ENCODE results near the gene ECHDC1. TPM values are rescaled to one million over a fixed set of nuclear protein-coding genes. Genes with fewer than 3 reads are reported as not detected.

The ECHDC1 gene
- total RNA-seq, 1 donor from 2014 or later: 47.2 TPM

DNA sequence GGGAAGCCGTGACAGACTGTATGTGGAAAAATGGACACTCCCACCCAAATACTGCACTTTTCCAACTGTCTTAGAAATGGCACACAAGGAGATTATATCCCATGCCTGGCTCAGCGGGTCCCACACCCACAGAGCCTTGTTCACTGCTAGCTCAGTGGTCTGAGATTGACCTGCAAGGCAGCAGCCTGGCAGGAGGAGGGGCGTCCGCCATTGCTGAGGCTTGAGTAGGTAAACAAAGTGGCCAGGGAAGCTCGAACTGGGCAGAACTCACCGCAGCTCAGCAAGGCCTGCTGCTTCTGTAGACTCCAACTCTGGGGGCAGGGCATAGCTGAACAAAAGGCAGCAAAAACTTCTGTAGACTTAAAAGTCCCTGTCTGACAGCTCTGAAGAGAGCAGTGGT is 88.1 kb downstream of the ECHDC1 start:
- Histone ChIP-seq H3K36me3 (ENCODE audit: insufficient read depth, low read length) (no peaks in the 10 kb centered on the region), H3K9me3 (ENCODE audit: insufficient read depth, low read depth, low read length) (no peaks in the 10 kb centered on the region), H3K79me2 (ENCODE audit: insufficient read depth, low read length) (no peaks in the 10 kb centered on the region), H3K27ac (ENCODE audit: low read depth, low read length) (no peak overlapping the region), H2AFZ (ENCODE audit: low read depth, low read length) (no peak overlapping the region), H3K4me3 (ENCODE audit: insufficient read depth, low read depth, low read length) (no peak overlapping the region), H3K4me1 (ENCODE audit: insufficient read depth, low read length) (no peaks in the 10 kb centered on the region), H3K27me3 (ENCODE audit: insufficient read depth, low read length) (no peaks in the 10 kb centered on the region), H3K9ac (ENCODE audit: low read length) (no peak overlapping the region), H4K20me1 (ENCODE audit: insufficient read depth, low read length) (no peaks in the 10 kb centered on the region), H3K4me2 (ENCODE audit: low read length) (no peak overlapping the region)
- DNase-seq (ENCODE audit: low read depth): no peak
- Mint-ChIP-seq H3K36me3 (ENCODE audit: low read depth, unreplicated experiment) (no peaks in the 10 kb centered on the region), H3K4me3 (ENCODE audit: unreplicated experiment) (no peak overlapping the region), H3K27ac (ENCODE audit: unreplicated experiment) (no peak overlapping the region), H3K9me3 (ENCODE audit: unreplicated experiment) (peaks cover 2% of the 10 kb centered on the region), H3K4me1 (ENCODE audit: low read depth, unreplicated experiment) (no peaks in the 10 kb centered on the region), H3K27me3 (ENCODE audit: low read depth, unreplicated experiment) (no peaks in the 10 kb centered on the region)
- no peak for FAIRE-seq
- TF ChIP-seq EZH2 (IDR thresholded peaks at IDR 0.05; ENCODE audit: insufficient read depth, low read length): no peak
- TF ChIP-seq, protein P1, sequence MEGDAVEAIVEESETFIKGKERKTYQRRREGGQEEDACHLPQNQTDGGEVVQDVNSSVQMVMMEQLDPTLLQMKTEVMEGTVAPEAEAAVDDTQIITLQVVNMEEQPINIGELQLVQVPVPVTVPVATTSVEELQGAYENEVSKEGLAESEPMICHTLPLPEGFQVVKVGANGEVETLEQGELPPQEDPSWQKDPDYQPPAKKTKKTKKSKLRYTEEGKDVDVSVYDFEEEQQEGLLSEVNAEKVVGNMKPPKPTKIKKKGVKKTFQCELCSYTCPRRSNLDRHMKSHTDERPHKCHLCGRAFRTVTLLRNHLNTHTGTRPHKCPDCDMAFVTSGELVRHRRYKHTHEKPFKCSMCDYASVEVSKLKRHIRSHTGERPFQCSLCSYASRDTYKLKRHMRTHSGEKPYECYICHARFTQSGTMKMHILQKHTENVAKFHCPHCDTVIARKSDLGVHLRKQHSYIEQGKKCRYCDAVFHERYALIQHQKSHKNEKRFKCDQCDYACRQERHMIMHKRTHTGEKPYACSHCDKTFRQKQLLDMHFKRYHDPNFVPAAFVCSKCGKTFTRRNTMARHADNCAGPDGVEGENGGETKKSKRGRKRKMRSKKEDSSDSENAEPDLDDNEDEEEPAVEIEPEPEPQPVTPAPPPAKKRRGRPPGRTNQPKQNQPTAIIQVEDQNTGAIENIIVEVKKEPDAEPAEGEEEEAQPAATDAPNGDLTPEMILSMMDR (IDR thresholded peaks at IDR 0.05; ENCODE audit: insufficient read depth, low read depth, low read length): no peak

DNA sequence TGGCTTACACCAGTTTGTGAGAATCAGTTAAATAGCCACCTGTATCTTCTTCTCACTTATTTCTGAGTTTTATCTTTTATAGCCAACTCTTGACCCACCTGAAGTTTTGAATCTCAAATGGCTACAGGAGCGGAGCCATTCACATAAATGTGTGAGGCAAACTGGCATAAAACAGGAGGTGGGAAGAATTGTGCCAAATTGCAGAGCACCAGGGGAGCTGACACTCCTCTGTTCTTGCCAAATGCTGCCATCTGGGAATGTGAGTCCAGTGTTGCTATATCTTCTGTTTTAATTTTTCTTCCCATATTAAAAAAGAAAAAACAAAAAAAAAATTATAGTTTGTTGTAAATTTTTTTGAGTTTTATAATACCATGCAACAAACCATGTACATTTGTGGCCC is 93.8 kb downstream of the ECHDC1 start:
- no peak for FAIRE-seq
- Mint-ChIP-seq H3K27me3 (ENCODE audit: low read depth, unreplicated experiment) (no peaks in the 10 kb centered on the region), H3K27ac (ENCODE audit: unreplicated experiment) (no peak overlapping the region)

More for the DNA sequence above, 93.8 kb downstream of the ECHDC1 start:
- DNase-seq (ENCODE audit: low read depth): no peak
- Histone ChIP-seq H3K27me3 (ENCODE audit: insufficient read depth, low read length) (no peaks in the 10 kb centered on the region), H3K4me3 (ENCODE audit: insufficient read depth, low read depth, low read length) (no peak overlapping the region), H3K4me2 (ENCODE audit: low read length) (no peak overlapping the region), H2AFZ (ENCODE audit: low read depth, low read length) (no peak overlapping the region), H4K20me1 (ENCODE audit: insufficient read depth, low read length) (no peaks in the 10 kb centered on the region), H3K9ac (ENCODE audit: low read length) (no peak overlapping the region), H3K79me2 (ENCODE audit: insufficient read depth, low read length) (no peaks in the 10 kb centered on the region), H3K27ac (ENCODE audit: low read depth, low read length) (no peak overlapping the region), H3K36me3 (ENCODE audit: insufficient read depth, low read length) (no peaks in the 10 kb centered on the region), H3K9me3 (ENCODE audit: insufficient read depth, low read depth, low read length) (no peaks in the 10 kb centered on the region), H3K4me1 (ENCODE audit: insufficient read depth, low read length) (no peaks in the 10 kb centered on the region)
- no peaks in the 10 kb centered on the region for H3K9me3 Mint-ChIP-seq (ENCODE audit: unreplicated experiment)
- TF ChIP-seq, protein P1 (IDR thresholded peaks at IDR 0.05; ENCODE audit: insufficient read depth, low read depth, low read length): no peak
- TF ChIP-seq EZH2 (IDR thresholded peaks at IDR 0.05; ENCODE audit: insufficient read depth, low read length): no peak
- no peak overlapping the region for H3K4me3 Mint-ChIP-seq (ENCODE audit: unreplicated experiment)
- H3K4me1 Mint-ChIP-seq (ENCODE audit: low read depth, unreplicated experiment): no peaks in the 10 kb centered on the region
- H3K36me3 Mint-ChIP-seq (ENCODE audit: low read depth, unreplicated experiment): no peaks in the 10 kb centered on the region
